Activated CD4-positive, alpha-beta T cell treated with anti-CD3 and anti-CD28 coated beads, Interleukin-2, amount 50 U/mL, for 1 hour (primary cell): ENCODE results near the gene SCNN1G.
"Not testable (repeated sequence)": the region's sequence is repeated elsewhere in the genome, so short reads cannot be mapped to it uniquely, and the experiment has no call there.

ENCODE experiments used
- DNase-seq: peaks from one replicate; pipeline ENCODE4 v3.0.0-alpha.2; 2020

Gene SCNN1G

GRCh38 chr16:23206986-23207385 lies 24.4 kb downstream of the SCNN1G start:
- no peak for DNase-seq

- no peak for DNase-seq
Measured at GRCh38 chr16:23207485-23207884, 24.9 kb downstream of the SCNN1G start.

GRCh38 chr16:23209606-23210005 lies 27.1 kb downstream of the SCNN1G start:
- no peak for DNase-seq

GRCh38 chr16:23213831-23214230 lies 31.3 kb downstream of the SCNN1G start:
- DNase-seq = no peak

GRCh38 chr16:23214796-23215195 lies 32.3 kb downstream of the SCNN1G start:
- DNase-seq = no peak

- no peak for DNase-seq
Measured at GRCh38 chr16:23215435-23215834, 32.9 kb downstream of the SCNN1G start.

GRCh38 chr16:23216658-23217246 lies 34.2 kb downstream of the SCNN1G start:
- DNase-seq = no peak

- no peak for DNase-seq
Measured at GRCh38 chr16:23217646-23218045, 35.1 kb downstream of the SCNN1G start.

- no peak for DNase-seq
Measured at GRCh38 chr16:23222929-23223328, 40.4 kb downstream of the SCNN1G start.

GRCh38 chr16:23223368-23223767 lies 40.8 kb downstream of the SCNN1G start:
- DNase-seq = no peak

GRCh38 chr16:23225109-23225508 lies 42.6 kb downstream of the SCNN1G start:
- no peak for DNase-seq

- no peak for DNase-seq
Measured at GRCh38 chr16:23225634-23226033, 43.1 kb downstream of the SCNN1G start.

GRCh38 chr16:23227529-23227928 lies 45.0 kb downstream of the SCNN1G start:
- no peak for DNase-seq

- DNase-seq = no peak
Measured at GRCh38 chr16:23229714-23230113, 47.2 kb downstream of the SCNN1G start.

- DNase-seq = no peak
Measured at GRCh38 chr16:23232806-23233205, 50.3 kb downstream of the SCNN1G start.

GRCh38 chr16:23235176-23235575 lies 52.6 kb downstream of the SCNN1G start:
- DNase-seq = no peak

GRCh38 chr16:23236983-23237382 lies 54.4 kb downstream of the SCNN1G start:
- no peak for DNase-seq

GRCh38 chr16:23240994-23241393 lies 58.4 kb downstream of the SCNN1G start:
- no peak for DNase-seq

- DNase-seq = no peak
Measured at GRCh38 chr16:23244122-23244521, 61.6 kb downstream of the SCNN1G start.

GRCh38 chr16:23245268-23245667 lies 62.7 kb downstream of the SCNN1G start:
- DNase-seq = no peak

GRCh38 chr16:23248261-23249194 lies 66.0 kb downstream of the SCNN1G start:
- DNase-seq = no peak

GRCh38 chr16:23249830-23250229 lies 67.3 kb downstream of the SCNN1G start:
- no peak for DNase-seq

- no peak for DNase-seq
Measured at GRCh38 chr16:23252310-23252709, 69.8 kb downstream of the SCNN1G start.

GRCh38 chr16:23253650-23254049 lies 71.1 kb downstream of the SCNN1G start:
- not testable (repeated sequence) for DNase-seq
